Body of pancreas (tissue), 4 donors: ENCODE results near the gene LMO4. TPM values are rescaled to one million over a fixed set of nuclear protein-coding genes. Genes with fewer than 3 reads are reported as not detected.

Experiments
- ATAC-seq: fragments of 150-250 bp; one replicate; pipeline ENCODE4 v1.9.1; 2016
- DNase-seq, 4 donors: peaks; one replicate each; pipeline ENCODE4 v3.0.0-alpha.2; 2019
- H3K27ac ChIP-seq, 4 donors: fragments of 200-600 bp; sonication (generic); 1 replicate in 3 of 4; 2 replicates in 1 of 4; pipeline versions ENCODE4 v1.5.1 to v1.6.1; 2016 to 2019; ENCODE audit warnings: mild to moderate bottlenecking in 1 of 4, mixed read lengths in 1 of 4, moderate library complexity in 1 of 4
- H3K27me3 ChIP-seq, 2 donors: fragments of 200-600 bp; sonication (generic); one replicate each; pipeline ENCODE4 v1.6.0; 2016; ENCODE audit warnings: mild to moderate bottlenecking in 1 of 2
- H3K36me3 ChIP-seq, 2 donors: fragments of 200-600 bp; sonication (generic); replicated peaks in 1 of 2; 2 replicates each; pipeline ENCODE4 v1.5.1; 2016; ENCODE audit warnings: low read depth in 2 of 2; ENCODE audit not compliant: insufficient read depth in 1 of 2
- H3K4me1 ChIP-seq: fragments of 200-600 bp; sonication (generic); one replicate; pipeline ENCODE4 v1.6.0; 2016
- H3K4me3 ChIP-seq, 2 donors: fragments of 200-600 bp; sonication (generic); 1 replicate in 1 of 2; 2 replicates in 1 of 2; pipeline ENCODE4 v1.5.1; 2016 to 2019
- H3K9me3 ChIP-seq, 3 donors: fragments of 200-600 bp; sonication (generic); 1 replicate in 2 of 3; 2 replicates in 1 of 3; pipeline ENCODE4 v1.5.1; 2016
- POLR2A ChIP-seq, 3 donors: fragments of 450-650 bp; IDR thresholded peaks; one replicate each; pipeline ENCODE4 v1.6.1; 2016; ENCODE audit warnings: antibody characterized with exemption in 3 of 3, mild to moderate bottlenecking in 2 of 3
- WGBS, 2 donors: methylation state at CpG; one replicate each; pipeline ENCODE4 v1.1.5; 2017; 5-methylcytosine and 5-hydroxymethylcytosine counted together
- intact Hi-C: fragments of 100-400 bp; cut with DNase I; formaldehyde crosslinking; loops from one replicate; pipeline ENCODE4 v1.15.1; 2023
- total RNA-seq, 2 donors: library from RNA; depleted of rRNA; stranded (reverse); fragments of >200 nt; gene quantifications; one replicate each; pipeline ENCODE4 v1.1.0, GENCODE V29; 2016
- TF ChIP-seq, protein P1 (sequence below), 7 experiments: fragments of 450-650 bp in 4 of 7; fragments of 200-600 bp in 3 of 7; sonication (generic) in 3 of 7; IDR thresholded peaks; one replicate each; pipeline ENCODE4 v1.5.1; 2016 to 2019; ENCODE audit warnings: antibody characterized with exemption in 7 of 7

The LMO4 gene
- total RNA-seq, 2 donors from 2014 or later, result 14.2 to 23.6 TPM

- no peak for ATAC-seq
- intact Hi-C loops, result no loop called here
- TF ChIP-seq, protein P1, sequence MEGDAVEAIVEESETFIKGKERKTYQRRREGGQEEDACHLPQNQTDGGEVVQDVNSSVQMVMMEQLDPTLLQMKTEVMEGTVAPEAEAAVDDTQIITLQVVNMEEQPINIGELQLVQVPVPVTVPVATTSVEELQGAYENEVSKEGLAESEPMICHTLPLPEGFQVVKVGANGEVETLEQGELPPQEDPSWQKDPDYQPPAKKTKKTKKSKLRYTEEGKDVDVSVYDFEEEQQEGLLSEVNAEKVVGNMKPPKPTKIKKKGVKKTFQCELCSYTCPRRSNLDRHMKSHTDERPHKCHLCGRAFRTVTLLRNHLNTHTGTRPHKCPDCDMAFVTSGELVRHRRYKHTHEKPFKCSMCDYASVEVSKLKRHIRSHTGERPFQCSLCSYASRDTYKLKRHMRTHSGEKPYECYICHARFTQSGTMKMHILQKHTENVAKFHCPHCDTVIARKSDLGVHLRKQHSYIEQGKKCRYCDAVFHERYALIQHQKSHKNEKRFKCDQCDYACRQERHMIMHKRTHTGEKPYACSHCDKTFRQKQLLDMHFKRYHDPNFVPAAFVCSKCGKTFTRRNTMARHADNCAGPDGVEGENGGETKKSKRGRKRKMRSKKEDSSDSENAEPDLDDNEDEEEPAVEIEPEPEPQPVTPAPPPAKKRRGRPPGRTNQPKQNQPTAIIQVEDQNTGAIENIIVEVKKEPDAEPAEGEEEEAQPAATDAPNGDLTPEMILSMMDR (IDR thresholded peaks at IDR 0.05), result no peak
- TF ChIP-seq POLR2A (IDR thresholded peaks at IDR 0.05), result no peak
- Histone ChIP-seq H3K4me1 (peaks cover 31% of the 10 kb centered on the region), H3K9me3 (no peaks in the 10 kb centered on the region), H3K27ac (no peak overlapping the region), H3K36me3 (peaks cover 4 to 14% of the 10 kb centered on the region in 2 donors), H3K27me3 (no peaks in the 10 kb centered on the region), H3K4me3 (no peak overlapping the region)
- no peak for DNase-seq
- WGBS, 2 donors, result 22 to 39% methylated on average over 3 of the region's 3 CpGs
These were observed 9.9 kb downstream of the LMO4 start for GRCh38 chr1:87338566-87338965.

DNA sequence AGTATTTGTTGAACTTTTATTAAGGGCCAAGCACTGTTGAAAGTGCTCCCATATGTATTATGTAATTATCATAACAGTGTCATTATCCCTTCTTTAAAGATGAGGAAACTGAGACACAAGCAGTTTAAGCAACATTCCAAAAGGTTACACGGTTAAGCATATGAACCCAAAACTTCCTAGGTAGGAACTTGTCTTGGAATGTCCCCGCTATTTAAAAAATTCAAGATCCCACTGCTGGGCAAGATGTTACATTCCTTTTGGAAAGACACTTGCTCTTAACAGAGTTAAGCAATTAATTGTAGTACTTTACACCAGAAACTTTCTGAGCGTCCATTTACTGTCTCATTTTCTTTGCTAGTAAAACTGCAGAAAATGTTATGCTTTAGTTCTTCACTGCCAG, 15.6 kb downstream of the LMO4 start:
- Histone ChIP-seq H3K27me3 (no peaks in the 10 kb centered on the region), H3K36me3 (peaks cover 4 to 21% of the 10 kb centered on the region in 2 donors), H3K9me3 (no peaks in the 10 kb centered on the region), H3K4me1 (peaks cover 11% of the 10 kb centered on the region), H3K4me3 (no peak overlapping the region), H3K27ac (no peak overlapping the region)
- no peak for TF ChIP-seq POLR2A (IDR thresholded peaks at IDR 0.05)
- TF ChIP-seq, protein P1 (IDR thresholded peaks at IDR 0.05), result no peak
- ATAC-seq (no peak), DNase-seq (no peak)
- intact Hi-C loops, result no loop called here
- 90 to 96% methylated on average over 3 of the region's 3 CpGs for WGBS, 2 donors

DNA sequence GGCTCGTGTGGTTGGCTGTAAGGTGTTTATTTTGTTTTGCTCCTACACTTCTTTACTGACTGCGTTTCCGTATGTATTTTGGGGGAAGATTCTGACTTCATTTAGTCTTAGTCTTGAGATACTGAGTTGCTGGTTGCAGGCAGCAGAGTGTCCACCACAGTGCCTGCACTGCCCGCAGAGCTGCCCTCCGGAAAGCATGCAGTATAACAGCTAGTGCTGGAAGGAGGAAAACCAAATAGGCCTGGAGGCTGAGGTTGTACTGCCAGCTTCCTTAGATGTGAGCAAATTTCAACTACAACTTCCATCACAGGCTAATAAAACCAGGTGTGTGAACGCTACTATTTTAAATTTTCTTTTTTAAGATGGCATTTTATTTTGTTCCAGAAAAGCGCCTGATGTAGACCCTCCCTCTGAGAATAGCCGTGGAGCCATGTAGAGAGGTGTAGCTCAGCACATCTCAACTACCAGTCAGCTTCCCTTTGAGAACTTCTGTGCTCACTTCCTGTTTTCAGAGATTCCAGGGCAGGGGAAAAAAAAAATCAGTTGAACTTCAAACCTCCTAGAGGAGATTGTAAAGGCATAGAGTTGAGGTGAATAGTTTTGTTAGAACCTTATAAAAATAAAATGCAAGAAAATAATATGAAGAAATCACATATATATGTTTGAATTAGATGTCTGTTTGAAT, 17.6 kb downstream of the LMO4 start:
- WGBS, 2 donors, result 90 to 93% methylated on average over 8 of the region's 8 CpGs
- H3K9me3 ChIP-seq, result no peaks in the 10 kb centered on the region
- H3K4me1 ChIP-seq, result peaks cover 11% of the 10 kb centered on the region
- TF ChIP-seq, protein P1 (IDR thresholded peaks at IDR 0.05), result no peak
- ATAC-seq (no peak), DNase-seq (no peak)
- H3K4me3 ChIP-seq, result no peak overlapping the region
- H3K27me3 ChIP-seq, result no peaks in the 10 kb centered on the region
- H3K36me3 ChIP-seq, result peaks cover 0 to 12% of the 10 kb centered on the region in 2 donors
- H3K27ac ChIP-seq, result no peak overlapping the region
- intact Hi-C loops, result no loop called here

- Histone ChIP-seq H3K27ac (no peak overlapping the region), H3K4me1 (peaks cover 11% of the 10 kb centered on the region), H3K36me3 (peaks cover 0 to 7% of the 10 kb centered on the region in 2 donors), H3K27me3 (no peaks in the 10 kb centered on the region), H3K4me3 (no peak overlapping the region), H3K9me3 (no peaks in the 10 kb centered on the region)
- no peak for ATAC-seq
- intact Hi-C loops, result no loop called here
- TF ChIP-seq, protein P1 (IDR thresholded peaks at IDR 0.05), result no peak
- TF ChIP-seq POLR2A (IDR thresholded peaks at IDR 0.05), result no peak
- 66 to 77% methylated on average over 7 of the region's 7 CpGs for WGBS, 2 donors
- no peak for DNase-seq
These were observed 19.8 kb downstream of the LMO4 start for GRCh38 chr1:87348341-87349019.
